ES-I3 (cell line): ENCODE results near the gene KBTBD2.
"Not testable (repeated sequence)": the region's sequence is repeated elsewhere in the genome, so short reads cannot be mapped to it uniquely, and the experiment has no call there.

Experiments used
- H3K36me3 ChIP-seq: 2 replicates; pipeline ENCODE4 v1.6.1; 2013; ENCODE audit warnings: mild to moderate bottlenecking, low read length, control low read depth, moderate library complexity; ENCODE audit not compliant: insufficient read depth
- H3K4me1 ChIP-seq: 2 replicates; pipeline ENCODE4 v1.6.1; 2013; ENCODE audit warnings: mild to moderate bottlenecking, control low read depth, low read length; ENCODE audit not compliant: insufficient read depth
- H3K9ac ChIP-seq: 2 replicates; pipeline ENCODE4 v1.6.1; 2013; ENCODE audit warnings: low read depth, mild to moderate bottlenecking, low read length, moderate library complexity
- H3K9me3 ChIP-seq: 2 replicates; pipeline ENCODE4 v1.6.1; 2013; ENCODE audit warnings: mild to moderate bottlenecking, low read length, moderate library complexity; ENCODE audit not compliant: control insufficient read depth, insufficient read depth

The KBTBD2 gene

GRCh38 chr7:32905175-32905662 is 13.7 kb upstream of the KBTBD2 start:
- Histone ChIP-seq H3K9ac (peak overlapping the region; percentile 79; the same call in 1 of the 2 replicates), H3K36me3 (no peaks in the 10 kb centered on the region), H3K9me3 (no peaks in the 10 kb centered on the region), H3K4me1 (no peaks in the 10 kb centered on the region)

GRCh38 chr7:32901629-32902028 is 10.1 kb upstream of the KBTBD2 start:
- no peaks in the 10 kb centered on the region for H3K9me3 ChIP-seq
- no peaks in the 10 kb centered on the region for H3K4me1 ChIP-seq
- H3K36me3 ChIP-seq, result no peaks in the 10 kb centered on the region
- no peak overlapping the region for H3K9ac ChIP-seq

GRCh38 chr7:32900433-32900995 is 9.0 kb upstream of the KBTBD2 start:
- no peak overlapping the region for H3K9ac ChIP-seq
- no peaks in the 10 kb centered on the region for H3K9me3 ChIP-seq
- H3K4me1 ChIP-seq, result no peaks in the 10 kb centered on the region
- H3K36me3 ChIP-seq, result no peaks in the 10 kb centered on the region

GRCh38 chr7:32897376-32897775 is 5.8 kb upstream of the KBTBD2 start:
- not testable (repeated sequence) for H3K9me3 ChIP-seq, H3K9ac ChIP-seq, H3K4me1 ChIP-seq, H3K36me3 ChIP-seq

GRCh38 chr7:32896564-32897347 is 5.2 kb upstream of the KBTBD2 start:
- no peaks in the 10 kb centered on the region; the same call in 1 of the 2 replicates for H3K4me1 ChIP-seq
- H3K36me3 ChIP-seq, result no peaks in the 10 kb centered on the region

GRCh38 chr7:32894171-32894570 is 2.6 kb upstream of the KBTBD2 start:
- H3K4me1 ChIP-seq, result peaks cover 6% of the 10 kb centered on the region

More at GRCh38 chr7:32896564-32897347, 5.2 kb upstream of the KBTBD2 start:
- H3K9me3 ChIP-seq, result no peaks in the 10 kb centered on the region
- H3K9ac ChIP-seq, result no peak overlapping the region

GRCh38 chr7:32893722-32894121 is 2.2 kb upstream of the KBTBD2 start:
- H3K9ac ChIP-seq, result no peak overlapping the region
- no peaks in the 10 kb centered on the region for H3K36me3 ChIP-seq
- H3K9me3 ChIP-seq, result no peaks in the 10 kb centered on the region
- peaks cover 6% of the 10 kb centered on the region for H3K4me1 ChIP-seq

More at GRCh38 chr7:32894171-32894570, 2.6 kb upstream of the KBTBD2 start:
- H3K9ac ChIP-seq, result no peak overlapping the region
- no peaks in the 10 kb centered on the region for H3K36me3 ChIP-seq
- no peaks in the 10 kb centered on the region for H3K9me3 ChIP-seq

- Histone ChIP-seq H3K36me3 (no peaks in the 10 kb centered on the region), H3K9me3 (no peaks in the 10 kb centered on the region), H3K9ac (peak overlapping the region; percentile 89), H3K4me1 (peaks cover 6% of the 10 kb centered on the region)
These were observed 1.6 kb upstream of the KBTBD2 start for GRCh38 chr7:32893207-32893524.

- peak overlapping the region; percentile 89 for H3K9ac ChIP-seq
- H3K9me3 ChIP-seq, result no peaks in the 10 kb centered on the region
- no peaks in the 10 kb centered on the region for H3K36me3 ChIP-seq
- peaks cover 6% of the 10 kb centered on the region for H3K4me1 ChIP-seq
These were observed 1.1 kb upstream of the KBTBD2 start for GRCh38 chr7:32892521-32893206.

- peaks cover 6% of the 10 kb centered on the region for H3K4me1 ChIP-seq
- no peaks in the 10 kb centered on the region for H3K9me3 ChIP-seq
- no peaks in the 10 kb centered on the region for H3K36me3 ChIP-seq
- peak overlapping the region; percentile 91 for H3K9ac ChIP-seq
These were observed 400 bp upstream of the KBTBD2 start for GRCh38 chr7:32891800-32892520.

- H3K4me1 ChIP-seq, result peaks cover 6% of the 10 kb centered on the region
- H3K36me3 ChIP-seq, result no peaks in the 10 kb centered on the region
- peak overlapping the region; percentile 91 for H3K9ac ChIP-seq
- H3K9me3 ChIP-seq, result no peaks in the 10 kb centered on the region
These were observed 842 bp downstream of the KBTBD2 start for GRCh38 chr7:32890793-32891042.

GRCh38 chr7:32890010-32890792 is 1.4 kb downstream of the KBTBD2 start:
- no peaks in the 10 kb centered on the region for H3K9me3 ChIP-seq
- no peaks in the 10 kb centered on the region for H3K36me3 ChIP-seq
- H3K4me1 ChIP-seq, result peaks cover 6% of the 10 kb centered on the region
- peak overlapping the region; percentile 91 for H3K9ac ChIP-seq

GRCh38 chr7:32888505-32888904 is 3.1 kb downstream of the KBTBD2 start:
- H3K4me1 ChIP-seq, result peaks cover 6% of the 10 kb centered on the region
- no peaks in the 10 kb centered on the region for H3K36me3 ChIP-seq
- no peaks in the 10 kb centered on the region for H3K9me3 ChIP-seq
- H3K9ac ChIP-seq, result no peak overlapping the region

- H3K9me3 ChIP-seq, result no peaks in the 10 kb centered on the region
- H3K4me1 ChIP-seq, result peaks cover 6% of the 10 kb centered on the region
- H3K36me3 ChIP-seq, result no peaks in the 10 kb centered on the region
- no peak overlapping the region for H3K9ac ChIP-seq
These were observed 4.2 kb downstream of the KBTBD2 start for GRCh38 chr7:32887395-32887794.
